Measurements from ENCODE around the gene MEGF10. TPM values are rescaled to one million over a fixed set of nuclear protein-coding genes. Genes with fewer than 3 reads are reported as not detected.

MEGF10 gene
- total RNA-seq, 2 donors from 2014 or later: 0.56 TPM; not detected in 1

GRCh38 chr5:127431977-127432585 lies 141.5 kb downstream of the MEGF10 start:
- peaks cover 7% of the 10 kb centered on the region for H3K27me3 Mint-ChIP-seq (ENCODE audit: low read depth)
- no peaks in the 10 kb centered on the region for H3K4me1 Mint-ChIP-seq (ENCODE audit: low read depth)
- H3K4me3 Mint-ChIP-seq: no peak overlapping the region
- ATAC-seq (replicated peaks in 1 of 2) (no peak), DNase-seq (no peak)
- no peak overlapping the region for H3K27ac Mint-ChIP-seq
- no peaks in the 10 kb centered on the region for H3K36me3 Mint-ChIP-seq (ENCODE audit: insufficient read depth in 2 of 2)
- H3K9me3 Mint-ChIP-seq: no peaks in the 10 kb centered on the region

- ATAC-seq (replicated peaks in 1 of 2) (no peak), DNase-seq (no peak)
- Mint-ChIP-seq H3K36me3 (ENCODE audit: insufficient read depth in 2 of 2) (no peaks in the 10 kb centered on the region), H3K27ac (no peak overlapping the region), H3K9me3 (no peaks in the 10 kb centered on the region), H3K27me3 (ENCODE audit: low read depth) (peaks cover 7% of the 10 kb centered on the region), H3K4me1 (ENCODE audit: low read depth) (no peaks in the 10 kb centered on the region), H3K4me3 (no peak overlapping the region)
These were observed 142.9 kb downstream of the MEGF10 start for GRCh38 chr5:127433526-127433925.

- H3K4me1 Mint-ChIP-seq (ENCODE audit: low read depth): no peaks in the 10 kb centered on the region
- no peak overlapping the region for H3K4me3 Mint-ChIP-seq
- DNase-seq: no peak
- no peaks in the 10 kb centered on the region for H3K9me3 Mint-ChIP-seq
- H3K36me3 Mint-ChIP-seq (ENCODE audit: insufficient read depth in 2 of 2): no peaks in the 10 kb centered on the region
- H3K27ac Mint-ChIP-seq: no peak overlapping the region
- ATAC-seq (replicated peaks in 1 of 2): no peak
- peaks cover 6% of the 10 kb centered on the region for H3K27me3 Mint-ChIP-seq (ENCODE audit: low read depth)
These were observed 144.0 kb downstream of the MEGF10 start for GRCh38 chr5:127434588-127434987.

GRCh38 chr5:127435821-127436220 lies 145.2 kb downstream of the MEGF10 start:
- H3K27ac Mint-ChIP-seq: no peak overlapping the region
- no peak overlapping the region for H3K4me3 Mint-ChIP-seq
- no peaks in the 10 kb centered on the region for H3K36me3 Mint-ChIP-seq (ENCODE audit: insufficient read depth in 2 of 2)
- H3K27me3 Mint-ChIP-seq (ENCODE audit: low read depth): no peaks in the 10 kb centered on the region
- no peak for DNase-seq
- no peak for ATAC-seq (replicated peaks in 1 of 2)
- H3K9me3 Mint-ChIP-seq: no peaks in the 10 kb centered on the region
- H3K4me1 Mint-ChIP-seq (ENCODE audit: low read depth): no peaks in the 10 kb centered on the region

- Mint-ChIP-seq H3K36me3 (ENCODE audit: insufficient read depth in 2 of 2) (no peaks in the 10 kb centered on the region), H3K27ac (no peak overlapping the region), H3K9me3 (no peaks in the 10 kb centered on the region), H3K4me1 (ENCODE audit: low read depth) (no peaks in the 10 kb centered on the region), H3K27me3 (ENCODE audit: low read depth) (no peaks in the 10 kb centered on the region), H3K4me3 (no peak overlapping the region)
- ATAC-seq (replicated peaks in 1 of 2): no peak
- DNase-seq: no peak
These were observed 149.0 kb downstream of the MEGF10 start for GRCh38 chr5:127439644-127440043.

GRCh38 chr5:127440831-127441230 lies 150.2 kb downstream of the MEGF10 start:
- Mint-ChIP-seq H3K4me3 (no peak overlapping the region), H3K4me1 (ENCODE audit: low read depth) (no peaks in the 10 kb centered on the region), H3K27ac (no peak overlapping the region), H3K36me3 (ENCODE audit: insufficient read depth in 2 of 2) (no peaks in the 10 kb centered on the region), H3K27me3 (ENCODE audit: low read depth) (no peaks in the 10 kb centered on the region), H3K9me3 (no peaks in the 10 kb centered on the region)
- ATAC-seq (replicated peaks in 1 of 2) (no peak), DNase-seq (no peak)

GRCh38 chr5:127441799-127442484 lies 151.3 kb downstream of the MEGF10 start:
- H3K9me3 Mint-ChIP-seq: no peaks in the 10 kb centered on the region
- DNase-seq (no peak), ATAC-seq (replicated peaks in 1 of 2) (no peak)
- no peaks in the 10 kb centered on the region for H3K27me3 Mint-ChIP-seq (ENCODE audit: low read depth)
- H3K4me3 Mint-ChIP-seq: no peak overlapping the region
- H3K36me3 Mint-ChIP-seq (ENCODE audit: insufficient read depth in 2 of 2): no peaks in the 10 kb centered on the region
- H3K27ac Mint-ChIP-seq: no peak overlapping the region
- no peaks in the 10 kb centered on the region for H3K4me1 Mint-ChIP-seq (ENCODE audit: low read depth)

- H3K9me3 Mint-ChIP-seq: no peaks in the 10 kb centered on the region
- H3K4me3 Mint-ChIP-seq: no peak overlapping the region
- H3K27ac Mint-ChIP-seq: no peak overlapping the region
- H3K4me1 Mint-ChIP-seq (ENCODE audit: low read depth): no peaks in the 10 kb centered on the region
- H3K36me3 Mint-ChIP-seq (ENCODE audit: insufficient read depth in 2 of 2): no peaks in the 10 kb centered on the region
- ATAC-seq (replicated peaks in 1 of 2) (no peak), DNase-seq (no peak)
- H3K27me3 Mint-ChIP-seq (ENCODE audit: low read depth): no peaks in the 10 kb centered on the region
These were observed 153.6 kb downstream of the MEGF10 start for GRCh38 chr5:127444171-127444570.

GRCh38 chr5:127445328-127445727 lies 154.7 kb downstream of the MEGF10 start:
- H3K9me3 Mint-ChIP-seq: no peaks in the 10 kb centered on the region
- no peak overlapping the region for H3K27ac Mint-ChIP-seq
- DNase-seq (no peak), ATAC-seq (replicated peaks in 1 of 2) (no peak)
- no peaks in the 10 kb centered on the region for H3K4me1 Mint-ChIP-seq (ENCODE audit: low read depth)
- H3K36me3 Mint-ChIP-seq (ENCODE audit: insufficient read depth in 2 of 2): no peaks in the 10 kb centered on the region
- H3K4me3 Mint-ChIP-seq: no peak overlapping the region
- no peaks in the 10 kb centered on the region for H3K27me3 Mint-ChIP-seq (ENCODE audit: low read depth)

GRCh38 chr5:127446626-127447025 lies 156.0 kb downstream of the MEGF10 start:
- no peaks in the 10 kb centered on the region for H3K27me3 Mint-ChIP-seq (ENCODE audit: low read depth)
- no peak overlapping the region for H3K27ac Mint-ChIP-seq
- no peaks in the 10 kb centered on the region for H3K36me3 Mint-ChIP-seq (ENCODE audit: insufficient read depth in 2 of 2)
- H3K4me1 Mint-ChIP-seq (ENCODE audit: low read depth): no peaks in the 10 kb centered on the region
- DNase-seq (no peak), ATAC-seq (replicated peaks in 1 of 2) (no peak)
- no peak overlapping the region for H3K4me3 Mint-ChIP-seq
- no peaks in the 10 kb centered on the region for H3K9me3 Mint-ChIP-seq

- no peaks in the 10 kb centered on the region for H3K36me3 Mint-ChIP-seq (ENCODE audit: insufficient read depth in 2 of 2)
- no peaks in the 10 kb centered on the region for H3K9me3 Mint-ChIP-seq
- no peak overlapping the region for H3K4me3 Mint-ChIP-seq
- no peak overlapping the region for H3K27ac Mint-ChIP-seq
- no peak for DNase-seq
- no peaks in the 10 kb centered on the region for H3K4me1 Mint-ChIP-seq (ENCODE audit: low read depth)
- no peak for ATAC-seq (replicated peaks in 1 of 2)
- no peaks in the 10 kb centered on the region for H3K27me3 Mint-ChIP-seq (ENCODE audit: low read depth)
These were observed 157.2 kb downstream of the MEGF10 start for GRCh38 chr5:127447827-127448226.

GRCh38 chr5:127450046-127450445 lies 159.4 kb downstream of the MEGF10 start:
- no peaks in the 10 kb centered on the region for H3K9me3 Mint-ChIP-seq
- DNase-seq: no peak
- H3K4me3 Mint-ChIP-seq: no peak overlapping the region
- H3K36me3 Mint-ChIP-seq (ENCODE audit: insufficient read depth in 2 of 2): no peaks in the 10 kb centered on the region
- H3K4me1 Mint-ChIP-seq (ENCODE audit: low read depth): no peaks in the 10 kb centered on the region
- H3K27ac Mint-ChIP-seq: no peak overlapping the region
- no peaks in the 10 kb centered on the region for H3K27me3 Mint-ChIP-seq (ENCODE audit: low read depth)
- ATAC-seq (replicated peaks in 1 of 2): no peak

GRCh38 chr5:127451096-127451495 lies 160.5 kb downstream of the MEGF10 start:
- H3K9me3 Mint-ChIP-seq: no peaks in the 10 kb centered on the region
- H3K27ac Mint-ChIP-seq: no peak overlapping the region
- no peaks in the 10 kb centered on the region for H3K4me1 Mint-ChIP-seq (ENCODE audit: low read depth)
- no peak for ATAC-seq (replicated peaks in 1 of 2)
- H3K36me3 Mint-ChIP-seq (ENCODE audit: insufficient read depth in 2 of 2): no peaks in the 10 kb centered on the region
- DNase-seq: no peak
- H3K4me3 Mint-ChIP-seq: no peak overlapping the region
- no peaks in the 10 kb centered on the region for H3K27me3 Mint-ChIP-seq (ENCODE audit: low read depth)

- Mint-ChIP-seq H3K27me3 (ENCODE audit: low read depth) (no peaks in the 10 kb centered on the region), H3K4me1 (ENCODE audit: low read depth) (no peaks in the 10 kb centered on the region), H3K4me3 (no peak overlapping the region), H3K9me3 (no peaks in the 10 kb centered on the region), H3K36me3 (ENCODE audit: insufficient read depth in 2 of 2) (no peaks in the 10 kb centered on the region), H3K27ac (no peak overlapping the region)
- ATAC-seq (replicated peaks in 1 of 2): no peak
- DNase-seq: no peak
These were observed 162.0 kb downstream of the MEGF10 start for GRCh38 chr5:127452626-127453025.
